Heart left ventricle (tissue), 13 donors: ENCODE results near the gene PLEKHA7.

Experiments
- CTCF ChIP-seq, 12 donors: fragments of 200-600 bp; sonication (generic) in 4 of 12; IDR thresholded peaks; one replicate each; pipeline versions ENCODE4 v1.5.0 to v1.8.0; 2018 to 2022; ENCODE audit warnings: antibody characterized with exemption in 12 of 12, mild to moderate bottlenecking in 5 of 12
- POLR2A ChIP-seq, 2 donors: fragments of 450-650 bp; IDR thresholded peaks; one replicate each; pipeline ENCODE4 v1.6.1; 2017; ENCODE audit warnings: antibody characterized with exemption in 2 of 2, mild to moderate bottlenecking in 2 of 2, moderate library complexity in 2 of 2
- donor health status: ischemic (EF 13 %, LVEDD 7.1; RV severe dilation, severe dysfunction).
- donor health status: DM: no; HTN: yes; CAD: no.
- donor health status: DM: no; HTN: no; CAD: no.
- donor health status: ischemic (EF 25% LVEDD 6.9; RV normal size, moderate dysfunction).
- donor health status: ischemic (EF 25% LVEDD 5.7; RV mildly dilated, moderate dysfunction).
- donor health status: ischemic (EF 35%, LVEDD 5.7; RV mildly dilated, moderate dysfunction).
- donor health status: nonischemic (EF 11% LVEDD 7.7; RV severe dilation, severe dysfunction).
- donor health status: DM: yes; HTN: yes; CAD: no.
- donor health status: PGD.
- donor health status: ischemic (EF 29% LVEDD 5.4; RV normal size, mild dysfunction).
- donor health status: nonischemic (EF 23%, LVEDD 6.1; RV moderate dilation, normal function).

- TF ChIP-seq POLR2A (IDR thresholded peaks at IDR 0.05) = no peak
- no peak for TF ChIP-seq CTCF (IDR thresholded peaks at IDR 0.05)
Observed at GRCh38 chr11:16936643-16937042, 77.6 kb downstream of the PLEKHA7 start.
